ENCODE results near the gene HTRA1.

The HTRA1 gene

GRCh38 chr10:122474131-122474818 lies 12.9 kb downstream of the HTRA1 start:
- no peak for DNase-seq (ENCODE audit: low read depth in 3 of 3)

DNA sequence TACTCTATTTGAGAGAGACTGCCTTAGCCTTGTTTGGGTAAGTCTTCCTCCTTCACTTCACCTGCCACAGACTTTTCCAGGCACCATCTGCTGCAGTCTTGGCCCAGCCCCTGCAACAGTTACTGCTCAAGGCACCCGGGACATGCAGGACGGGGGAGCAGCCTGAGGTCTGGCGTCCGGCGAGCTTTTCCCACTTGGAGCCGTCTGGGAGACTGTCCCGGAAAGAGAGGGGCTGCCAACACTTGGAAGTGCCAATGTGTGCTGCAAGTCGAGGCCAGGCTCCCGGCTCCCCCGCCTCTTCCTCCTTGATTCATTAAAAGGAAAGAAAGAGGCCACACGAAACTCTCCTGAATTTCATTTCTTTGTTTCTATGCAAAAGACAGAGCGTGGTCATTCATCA lies 13.7 kb downstream of the HTRA1 start:
- no peak for DNase-seq (ENCODE audit: low read depth in 3 of 3)

DNA sequence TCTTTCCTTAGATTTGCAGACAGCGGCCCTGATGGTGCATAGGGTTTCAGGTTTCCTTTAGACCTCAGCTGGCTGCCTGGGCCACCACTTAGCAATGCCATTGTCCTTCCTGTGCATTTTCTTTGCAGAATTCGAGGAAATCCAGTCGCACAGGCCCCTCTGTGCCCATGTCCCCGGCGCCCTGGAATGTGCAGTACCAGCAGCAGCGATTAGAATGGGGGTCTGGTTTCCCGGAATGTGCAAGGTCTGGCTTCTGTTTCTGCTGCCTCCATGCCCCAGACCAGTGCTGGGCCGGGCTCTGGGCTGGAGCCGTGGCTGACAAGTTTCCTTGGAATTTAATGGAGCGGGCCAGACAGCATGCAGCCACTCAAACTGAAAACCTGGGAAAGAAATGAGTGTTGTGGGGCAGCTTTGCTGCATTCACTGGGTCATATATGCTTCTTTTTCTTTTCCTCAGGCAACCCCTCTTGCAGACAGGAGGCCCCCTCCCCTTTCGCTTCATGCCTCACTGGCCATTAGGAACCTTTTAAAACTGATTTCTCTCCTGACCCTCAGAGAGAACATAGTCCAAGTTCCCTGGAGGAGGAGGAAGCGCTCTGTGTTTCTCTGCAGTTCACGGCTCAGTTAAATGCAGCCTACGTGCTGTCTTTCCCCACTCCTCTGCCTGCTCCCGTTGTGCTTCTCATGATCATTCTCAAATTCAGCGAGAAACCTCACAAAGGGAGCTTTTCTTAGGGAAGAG lies 14.4 kb downstream of the HTRA1 start:
- no peak for DNase-seq (ENCODE audit: low read depth in 3 of 3)

GRCh38 chr10:122476333-122476695 lies 15.0 kb downstream of the HTRA1 start:
- DNase-seq (ENCODE audit: low read depth in 3 of 3), result no peak

GRCh38 chr10:122477436-122477835 lies 16.1 kb downstream of the HTRA1 start:
- DNase-seq (ENCODE audit: low read depth in 3 of 3), result no peak

DNA sequence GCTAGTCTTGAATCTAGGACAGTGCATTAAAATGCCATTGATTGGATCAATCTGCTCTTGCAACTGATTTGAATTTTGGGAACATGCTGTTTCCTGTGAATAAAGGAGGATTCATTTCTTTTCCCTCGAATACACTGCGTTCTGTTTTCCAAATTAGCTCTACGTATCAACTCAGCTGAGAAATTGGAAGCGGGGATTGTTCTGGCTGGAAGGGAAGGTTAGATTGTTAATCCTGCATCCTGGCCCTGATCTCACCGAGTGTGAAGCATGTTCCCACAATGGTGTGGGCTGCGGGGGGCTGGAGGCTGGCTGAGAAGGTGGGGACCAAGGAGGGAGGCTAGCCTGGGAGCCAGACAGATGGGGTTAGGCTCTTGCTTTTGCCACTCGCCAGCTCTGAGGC lies 17.6 kb downstream of the HTRA1 start:
- DNase-seq (ENCODE audit: low read depth in 3 of 3), result no peak

GRCh38 chr10:122480146-122480833 lies 18.9 kb downstream of the HTRA1 start:
- DNase-seq (ENCODE audit: low read depth in 3 of 3), result no peak

DNA sequence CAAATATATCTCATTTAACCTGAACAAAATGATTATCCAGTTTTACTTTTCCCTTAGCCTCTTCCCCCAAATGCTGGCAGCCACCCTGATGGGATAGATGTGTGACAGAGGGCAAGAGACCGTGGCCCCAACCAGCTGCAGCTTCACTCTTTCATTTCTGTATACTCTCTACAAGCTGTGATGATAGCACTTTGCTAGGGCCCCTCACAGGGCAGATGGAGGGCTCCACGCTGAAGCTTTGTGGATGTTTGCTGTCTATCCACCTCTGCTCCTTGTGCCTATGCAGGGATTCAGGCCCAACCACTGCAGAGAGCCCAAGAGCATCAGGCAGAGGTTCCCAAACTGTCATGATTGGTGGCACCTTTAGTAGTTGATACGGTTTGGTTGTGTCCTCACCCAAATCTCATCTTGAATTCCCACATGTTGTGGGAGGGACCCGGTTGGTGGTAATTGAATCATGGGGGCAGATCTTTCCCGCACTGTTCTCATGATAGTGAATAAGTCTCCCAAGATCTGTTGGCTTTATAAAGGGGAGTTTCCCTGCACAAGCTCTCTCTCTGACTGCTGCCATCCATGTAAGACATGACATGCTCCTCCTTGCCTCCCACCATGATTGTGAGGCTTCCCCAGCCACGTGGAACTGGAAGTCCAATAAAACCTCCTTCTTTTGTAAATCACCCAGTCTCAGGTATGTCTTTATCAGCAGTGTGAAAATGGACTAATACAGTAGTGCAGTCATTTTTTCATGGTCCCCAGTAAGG lies 20.1 kb downstream of the HTRA1 start:
- DNase-seq (ENCODE audit: low read depth in 3 of 3), result no peak

- no peak for DNase-seq (ENCODE audit: low read depth in 3 of 3)
Observed at GRCh38 chr10:122484276-122485060, 23.1 kb downstream of the HTRA1 start.

GRCh38 chr10:122485670-122486069 lies 24.3 kb downstream of the HTRA1 start:
- no peak for DNase-seq (ENCODE audit: low read depth in 3 of 3)

DNA sequence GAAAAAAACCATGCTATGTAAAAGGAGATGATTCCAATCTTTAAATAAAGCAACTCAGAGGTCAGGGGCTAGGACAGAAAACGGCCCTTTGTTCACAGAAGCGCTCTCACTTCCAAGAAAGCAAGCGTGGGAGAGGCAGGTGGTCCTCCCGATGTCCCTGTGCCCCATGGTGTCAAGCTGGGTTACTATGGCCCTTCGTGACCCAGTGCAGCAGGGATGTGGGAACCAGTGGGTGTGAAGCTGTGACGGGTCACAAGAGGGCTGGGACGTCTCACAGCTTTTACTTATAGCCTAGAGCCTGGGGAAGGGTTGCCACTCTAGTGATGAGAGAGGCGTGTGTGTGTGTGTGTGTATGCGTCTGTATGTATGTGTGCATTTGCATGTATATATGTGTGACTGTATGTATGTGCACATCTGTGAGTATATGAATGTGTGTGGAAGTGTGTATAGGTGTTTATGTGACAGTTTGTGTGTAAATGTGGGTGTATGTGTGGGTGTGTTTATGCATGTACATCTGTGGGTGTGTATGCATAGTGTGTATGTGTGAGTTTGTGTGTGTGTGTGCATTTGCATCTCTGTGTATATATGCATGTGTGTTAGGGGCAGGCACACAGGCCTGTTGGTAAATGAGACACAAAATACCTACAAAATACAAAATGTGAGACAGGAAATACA lies 25.2 kb downstream of the HTRA1 start:
- no peak for DNase-seq (ENCODE audit: low read depth in 3 of 3)

- DNase-seq (ENCODE audit: low read depth in 3 of 3), result no peak
Observed at GRCh38 chr10:122487174-122487765, 25.9 kb downstream of the HTRA1 start.

GRCh38 chr10:122490268-122490667 lies 28.9 kb downstream of the HTRA1 start:
- DNase-seq (ENCODE audit: low read depth in 3 of 3), result no peak

- peak in 2 of 3 experiments; percentile 7 to 29 for DNase-seq (ENCODE audit: low read depth in 3 of 3)
Observed at GRCh38 chr10:122490786-122491680, 29.7 kb downstream of the HTRA1 start.

DNA sequence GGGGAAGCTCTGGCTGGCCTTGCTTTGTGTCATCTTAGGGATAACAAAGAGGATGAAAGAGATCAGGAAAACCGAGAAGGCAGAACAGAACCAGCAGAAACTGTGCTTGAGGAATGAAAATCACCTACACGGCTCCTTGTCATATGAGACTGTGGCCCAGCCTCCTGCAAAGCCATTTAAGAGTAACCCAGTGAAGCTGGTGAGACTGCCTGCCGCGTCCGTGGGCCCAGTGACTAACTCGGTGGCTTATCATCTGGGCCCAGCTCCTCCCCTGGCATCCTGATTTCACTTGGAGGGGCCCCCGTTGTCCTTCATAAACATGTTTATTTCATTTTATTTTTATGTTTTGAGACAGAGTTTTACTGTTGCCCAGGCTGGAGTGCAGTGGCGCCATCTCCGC lies 30.7 kb downstream of the HTRA1 start:
- DNase-seq (ENCODE audit: low read depth in 3 of 3), result no peak

DNA sequence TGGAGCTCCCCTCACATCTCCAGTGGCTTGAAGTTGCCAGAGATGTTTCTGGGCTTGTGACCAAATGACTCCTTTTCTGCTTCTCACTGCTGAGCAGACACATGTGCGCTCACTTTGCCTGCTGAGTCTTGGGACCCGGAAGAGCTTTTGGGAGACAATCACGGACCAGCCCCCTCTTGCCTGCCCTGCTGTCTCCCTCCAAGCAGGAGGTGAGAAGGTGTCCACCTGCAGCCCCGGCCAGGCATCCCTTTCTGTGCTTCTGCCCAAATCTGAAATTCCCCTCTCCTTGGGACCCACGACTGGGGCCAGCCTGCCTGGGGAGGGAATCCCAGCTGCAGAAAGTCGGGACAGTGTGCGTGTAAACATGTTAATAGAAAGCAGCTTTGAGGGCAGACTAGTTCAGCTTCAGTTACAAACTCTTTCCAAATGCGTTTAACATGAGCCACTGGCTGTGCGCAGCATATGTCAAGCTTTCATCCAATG lies 31.7 kb downstream of the HTRA1 start:
- DNase-seq (ENCODE audit: low read depth in 3 of 3), result no peak

DNA sequence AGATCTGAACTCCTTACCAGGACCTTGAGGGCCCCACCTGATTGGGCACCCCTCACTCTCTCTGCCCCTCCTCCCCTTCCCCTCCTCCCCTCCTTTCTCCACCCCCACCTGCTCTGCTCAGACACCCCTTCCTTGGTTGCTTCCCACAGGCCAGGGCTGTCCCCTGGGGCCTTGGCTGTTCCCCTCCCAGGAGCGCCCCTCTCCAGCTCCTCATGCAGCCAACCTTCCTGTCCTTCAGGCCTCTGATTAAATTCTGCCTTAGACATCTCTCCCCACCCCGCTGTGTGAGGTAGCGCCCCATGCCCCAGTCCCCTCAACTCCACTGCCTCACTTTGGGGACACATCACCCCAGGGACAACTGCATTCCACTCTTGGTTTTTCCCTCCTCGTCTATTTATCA lies 32.4 kb downstream of the HTRA1 start:
- DNase-seq (ENCODE audit: low read depth in 3 of 3), result no peak

DNA sequence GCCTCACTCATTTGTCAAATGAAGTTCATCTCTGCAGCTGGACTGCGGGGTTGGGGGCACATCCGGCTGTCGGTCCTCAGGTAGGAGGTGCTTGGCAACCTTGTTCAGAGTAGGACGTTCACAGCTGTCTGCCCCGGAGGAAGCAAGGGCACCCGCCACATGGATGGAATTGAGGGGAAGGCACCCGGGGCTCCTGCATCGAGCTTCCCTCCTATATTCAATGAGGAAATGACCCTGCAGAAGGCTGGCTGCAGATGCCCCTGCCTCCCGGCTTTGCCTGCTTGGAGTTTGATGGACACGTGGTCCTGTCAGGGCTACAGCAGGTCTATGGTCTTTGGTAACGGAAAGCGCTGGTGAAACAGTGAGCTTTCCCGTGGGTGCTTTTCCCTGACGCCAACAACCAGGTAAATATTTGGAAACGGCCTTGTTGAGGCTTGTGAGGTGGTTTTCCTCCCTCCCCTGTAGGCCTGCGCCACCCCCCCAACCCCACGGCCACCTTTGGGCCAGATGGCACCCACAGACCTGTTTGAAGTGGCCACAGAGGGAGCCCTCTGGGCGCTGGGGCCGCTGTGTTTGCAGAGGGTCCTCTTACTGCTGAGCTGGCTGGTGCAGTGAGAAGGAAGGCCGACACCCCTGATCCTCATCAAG lies 32.9 kb downstream of the HTRA1 start:
- DNase-seq (ENCODE audit: low read depth in 3 of 3), result no peak

DNA sequence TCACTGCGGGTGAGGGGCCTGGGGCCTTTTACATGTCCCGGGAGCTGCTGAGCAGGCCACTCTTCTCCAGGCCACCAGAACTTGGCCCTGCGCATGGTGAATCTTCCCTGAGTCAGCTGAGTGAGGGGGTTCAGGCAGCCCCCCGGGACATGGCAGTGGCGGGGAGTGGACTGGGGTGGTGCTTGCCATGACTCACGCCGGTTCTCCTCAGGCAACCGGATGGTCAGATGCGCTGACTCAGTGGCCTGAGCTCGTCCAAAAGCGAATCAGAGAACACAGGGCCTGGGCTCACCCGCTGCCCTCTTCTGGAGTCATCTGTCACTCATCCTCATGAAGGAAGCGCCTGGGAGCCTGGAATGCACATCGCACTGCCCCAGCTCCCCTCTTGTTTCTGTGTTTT lies 33.5 kb downstream of the HTRA1 start:
- DNase-seq (ENCODE audit: low read depth in 3 of 3), result no peak
